NB4 (cell line): Measurements from ENCODE around the gene MYH4.

Experiments
- DNase-seq: peaks from one replicate; pipeline ENCODE4 v3.0.0; 2010; ENCODE audit warnings: low read depth
- H3K4me3 ChIP-seq: one replicate; pipeline ENCODE4 v1.5.1; 2011; ENCODE audit warnings: mild to moderate bottlenecking, low read depth, low read length, moderate library complexity
- MYC ChIP-seq: IDR thresholded peaks from 2 replicates; pipeline ENCODE4 v1.6.1; 2011; ENCODE audit warnings: low read depth, low read length
- POLR2A ChIP-seq: IDR thresholded peaks from 2 replicates; pipeline ENCODE4 v1.6.1; 2011; ENCODE audit warnings: mild to moderate bottlenecking; ENCODE audit not compliant: insufficient read length; ENCODE audit errors: extremely low read depth
- TF ChIP-seq, protein P1 (sequence below): IDR thresholded peaks from 2 replicates; pipeline ENCODE4 v1.6.1; 2011; ENCODE audit warnings: low read depth, low read length
- TF ChIP-seq, protein P2 (sequence below): IDR thresholded peaks from one replicate; pipeline ENCODE4 v1.5.1; 2012; ENCODE audit warnings: low read depth, low read length

Gene MYH4

GRCh38 chr17:10471858-10472257, 2.5 kb upstream of the MYH4 start:
- DNase-seq, result no peak
- TF ChIP-seq, protein P1, sequence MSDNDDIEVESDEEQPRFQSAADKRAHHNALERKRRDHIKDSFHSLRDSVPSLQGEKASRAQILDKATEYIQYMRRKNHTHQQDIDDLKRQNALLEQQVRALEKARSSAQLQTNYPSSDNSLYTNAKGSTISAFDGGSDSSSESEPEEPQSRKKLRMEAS, result no peak
- TF ChIP-seq MYC (no peak), POLR2A (no peak)
- TF ChIP-seq, protein P2, sequence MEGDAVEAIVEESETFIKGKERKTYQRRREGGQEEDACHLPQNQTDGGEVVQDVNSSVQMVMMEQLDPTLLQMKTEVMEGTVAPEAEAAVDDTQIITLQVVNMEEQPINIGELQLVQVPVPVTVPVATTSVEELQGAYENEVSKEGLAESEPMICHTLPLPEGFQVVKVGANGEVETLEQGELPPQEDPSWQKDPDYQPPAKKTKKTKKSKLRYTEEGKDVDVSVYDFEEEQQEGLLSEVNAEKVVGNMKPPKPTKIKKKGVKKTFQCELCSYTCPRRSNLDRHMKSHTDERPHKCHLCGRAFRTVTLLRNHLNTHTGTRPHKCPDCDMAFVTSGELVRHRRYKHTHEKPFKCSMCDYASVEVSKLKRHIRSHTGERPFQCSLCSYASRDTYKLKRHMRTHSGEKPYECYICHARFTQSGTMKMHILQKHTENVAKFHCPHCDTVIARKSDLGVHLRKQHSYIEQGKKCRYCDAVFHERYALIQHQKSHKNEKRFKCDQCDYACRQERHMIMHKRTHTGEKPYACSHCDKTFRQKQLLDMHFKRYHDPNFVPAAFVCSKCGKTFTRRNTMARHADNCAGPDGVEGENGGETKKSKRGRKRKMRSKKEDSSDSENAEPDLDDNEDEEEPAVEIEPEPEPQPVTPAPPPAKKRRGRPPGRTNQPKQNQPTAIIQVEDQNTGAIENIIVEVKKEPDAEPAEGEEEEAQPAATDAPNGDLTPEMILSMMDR, result no peak
- H3K4me3 ChIP-seq, result no peak overlapping the region

- no peak overlapping the region for H3K4me3 ChIP-seq
- TF ChIP-seq, protein P2, result peak; percentile 21
- no peak for TF ChIP-seq MYC
- DNase-seq, result no peak
Observed at GRCh38 chr17:10463402-10463801, 6.0 kb downstream of the MYH4 start.

DNA sequence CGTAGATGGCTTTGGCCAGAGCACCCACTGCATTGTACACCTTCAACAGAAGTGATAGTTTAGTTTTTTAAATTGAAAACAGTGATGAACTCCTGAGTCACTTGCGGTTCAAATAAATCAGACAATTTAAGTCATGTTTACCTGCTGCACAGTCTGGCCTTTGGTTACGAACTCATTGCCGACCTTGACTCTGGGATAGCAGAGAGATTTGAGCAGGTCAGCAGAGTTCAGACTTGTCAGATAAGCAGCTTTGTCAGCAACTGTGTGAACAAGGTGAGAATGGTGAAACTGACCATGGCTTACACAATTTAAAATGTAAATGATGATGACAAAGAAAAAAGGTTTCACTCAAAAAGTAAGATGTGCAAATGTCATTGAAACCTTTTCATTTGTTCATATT, 9.3 kb downstream of the MYH4 start:
- TF ChIP-seq, protein P1, result no peak
- TF ChIP-seq, protein P2, result no peak
- no peak overlapping the region for H3K4me3 ChIP-seq
- DNase-seq, result no peak

DNA sequence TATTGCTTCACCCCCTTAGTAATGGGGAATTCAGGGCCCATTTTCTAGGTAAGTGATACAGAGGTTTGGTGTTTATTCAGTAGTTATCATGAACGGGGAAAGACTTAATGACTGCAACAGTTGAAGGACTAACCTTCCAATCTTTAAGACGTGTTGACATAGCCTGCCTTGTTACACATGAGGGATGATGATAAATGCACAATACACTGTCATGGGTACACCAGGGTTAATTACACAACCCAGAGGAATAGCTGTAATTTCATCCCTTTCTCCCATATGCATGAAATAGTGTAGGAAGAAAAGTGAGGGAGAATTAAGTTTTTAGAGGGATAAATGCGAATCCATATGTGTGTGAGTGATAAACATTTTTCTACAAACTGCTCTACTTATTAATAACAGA, 10.7 kb downstream of the MYH4 start:
- TF ChIP-seq, protein P1, result no peak
- TF ChIP-seq, protein P2, result no peak
- TF ChIP-seq POLR2A, result no peak
- no peak for TF ChIP-seq MYC
- no peak for DNase-seq
- no peak overlapping the region for H3K4me3 ChIP-seq

- DNase-seq, result no peak
- TF ChIP-seq MYC, result no peak
- TF ChIP-seq POLR2A, result no peak
- TF ChIP-seq, protein P2, result no peak
- TF ChIP-seq, protein P1, result no peak
Observed at GRCh38 chr17:10457952-10458351, 11.4 kb downstream of the MYH4 start.

DNA sequence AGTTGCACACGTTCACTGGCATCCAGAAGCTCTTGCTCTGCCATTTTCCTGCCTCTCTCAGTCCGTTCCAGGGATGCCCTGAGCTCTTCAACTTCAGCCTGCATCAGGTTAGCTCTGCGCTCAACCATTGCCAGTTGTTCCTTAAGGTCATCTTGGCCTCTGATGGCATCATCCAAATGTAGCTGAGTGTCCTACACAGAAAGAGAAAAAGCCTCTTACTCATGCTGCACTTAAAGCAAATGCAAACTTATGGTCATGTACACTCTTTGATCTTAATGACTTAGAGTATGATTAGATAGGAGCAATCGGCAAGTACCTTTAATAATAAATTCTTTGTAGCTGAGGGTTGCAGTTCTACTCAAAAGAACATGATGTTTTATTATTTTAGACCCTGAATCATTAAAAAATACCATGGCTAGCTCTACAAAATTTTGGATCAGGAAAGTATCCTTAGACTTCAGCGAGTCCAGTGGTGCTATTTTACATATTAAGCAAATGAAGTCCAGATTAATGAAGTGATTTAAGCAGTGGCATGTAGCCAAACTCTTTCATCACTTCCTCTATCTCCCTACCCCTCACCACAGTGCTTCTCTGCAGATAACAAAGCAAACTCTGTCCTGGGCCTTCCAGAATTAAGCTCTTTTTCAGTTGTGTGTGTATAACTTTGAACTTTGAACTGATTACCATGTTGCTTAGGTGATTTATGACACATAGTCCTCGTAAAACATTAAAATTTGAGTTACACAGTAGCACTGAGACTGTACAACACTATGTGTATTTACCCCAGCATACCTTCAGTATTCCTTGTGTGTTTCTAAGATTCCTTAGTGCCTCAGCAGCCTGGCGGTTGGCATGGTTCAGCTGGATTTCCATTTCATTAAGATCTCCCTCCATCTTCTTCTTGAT, 22.1 kb downstream of the MYH4 start:
- TF ChIP-seq MYC (no peak), POLR2A (no peak)
- TF ChIP-seq, protein P2, result no peak
- H3K4me3 ChIP-seq, result no peak overlapping the region
- DNase-seq, result peak; percentile 10

More at GRCh38 chr17:10457952-10458351, 11.4 kb downstream of the MYH4 start:
- no peak overlapping the region for H3K4me3 ChIP-seq
